Measurements from ENCODE around the gene SFMBT1. TPM values are rescaled to one million over a fixed set of nuclear protein-coding genes. Genes with fewer than 3 reads are reported as not detected.
A peak's percentile ranks its signal among the peaks of the same experiment; 100 is the strongest.

The SFMBT1 gene, protein sequence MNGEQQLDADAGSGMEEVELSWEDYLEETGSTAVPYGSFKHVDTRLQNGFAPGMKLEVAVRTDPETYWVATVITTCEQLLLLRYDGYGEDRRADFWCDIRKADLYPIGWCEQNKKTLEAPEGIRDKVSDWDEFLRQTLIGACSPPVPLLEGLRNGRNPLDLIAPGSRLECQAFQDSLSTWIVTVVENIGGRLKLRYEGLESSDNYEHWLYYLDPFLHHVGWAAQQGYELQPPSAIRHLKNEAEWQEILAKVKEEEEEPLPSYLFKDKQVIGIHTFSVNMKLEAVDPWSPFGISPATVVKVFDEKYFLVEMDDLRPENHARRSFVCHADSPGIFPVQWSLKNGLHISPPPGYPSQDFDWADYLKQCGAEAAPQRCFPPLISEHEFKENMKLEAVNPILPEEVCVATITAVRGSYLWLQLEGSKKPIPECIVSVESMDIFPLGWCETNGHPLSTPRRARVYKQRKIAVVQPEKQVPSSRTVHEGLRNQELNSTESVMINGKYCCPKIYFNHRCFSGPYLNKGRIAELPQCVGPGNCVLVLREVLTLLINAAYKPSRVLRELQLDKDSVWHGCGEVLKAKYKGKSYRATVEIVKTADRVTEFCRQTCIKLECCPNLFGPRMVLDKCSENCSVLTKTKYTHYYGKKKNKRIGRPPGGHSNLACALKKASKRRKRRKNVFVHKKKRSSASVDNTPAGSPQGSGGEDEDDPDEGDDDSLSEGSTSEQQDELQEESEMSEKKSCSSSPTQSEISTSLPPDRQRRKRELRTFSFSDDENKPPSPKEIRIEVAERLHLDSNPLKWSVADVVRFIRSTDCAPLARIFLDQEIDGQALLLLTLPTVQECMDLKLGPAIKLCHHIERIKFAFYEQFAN
- polyA plus RNA-seq (2012; rRNA removed): 0.62 and 0.72 TPM in 2 replicates
- polyA plus RNA-seq (2012; cell fraction: cytosol; rRNA removed): 0.93 and 1.4 TPM in 2 replicates
- polyA plus RNA-seq (2012; cell fraction: nucleus; rRNA removed): 1.00 and 1.3 TPM in 2 replicates

DNA sequence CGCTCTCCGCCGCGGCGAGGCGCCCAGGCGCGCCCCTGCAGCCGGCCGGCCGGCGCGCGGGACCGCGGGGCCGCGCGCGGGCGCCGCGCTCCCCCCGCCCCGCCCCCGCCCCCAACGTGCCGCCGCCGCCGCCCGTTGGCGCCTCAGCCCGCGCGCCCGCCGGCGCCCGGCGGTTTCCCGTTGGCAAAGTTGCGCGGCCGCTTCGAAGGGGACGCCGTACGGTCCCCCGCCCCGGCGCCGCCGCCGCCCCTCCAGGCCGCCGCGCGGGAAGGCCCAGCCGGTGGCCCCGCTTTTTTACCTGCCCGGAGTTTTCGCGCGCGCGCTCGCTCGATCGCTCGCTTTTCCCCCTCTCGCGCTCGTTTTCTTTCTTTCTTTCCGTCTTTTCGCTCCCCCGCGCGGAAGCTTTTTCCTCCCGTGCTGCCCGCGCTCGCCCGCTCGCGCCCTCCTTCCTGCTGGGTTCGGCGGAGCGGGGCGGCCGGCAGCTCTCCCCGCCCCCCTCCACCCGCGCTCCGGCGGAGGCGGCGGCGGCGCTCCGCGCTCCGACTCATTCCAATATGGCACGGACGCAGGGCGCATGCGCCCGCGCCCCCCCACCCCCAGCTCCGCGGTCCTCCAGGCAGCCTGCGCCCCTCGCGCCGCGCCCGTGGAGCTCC, at the start of gene SFMBT1:
Gene SFMBT1, minus strand, starts transcription at position 556 of the 653 bp plus-strand sequence. CDS start 76,945 bp downstream, outside the sequence.
- no peaks in the 10 kb centered on the region for H4K20me1 ChIP-seq (ENCODE audit: insufficient read depth)
- no peaks in the 10 kb centered on the region; the same call in 1 of the 2 replicates for H3K27me3 ChIP-seq (ENCODE audit: insufficient read depth)
- H3K36me3 ChIP-seq (replicated peaks in 1 of 2; ENCODE audit: control insufficient read depth in 1 of 2, insufficient read depth in 2 of 2, low read length in 1 of 2): no peaks in the 10 kb centered on the region
- 2% methylated on average over 36 of the region's 117 CpGs for WGBS (ENCODE audit: low lambda C conversion rate)
- H3K9me3 ChIP-seq: no peaks in the 10 kb centered on the region
- H3K9me2 ChIP-seq: no peaks in the 10 kb centered on the region
- peak within 1 kb of the TSS; percentile 75 to 79 for H3K4me3 ChIP-seq (ENCODE audit: low read depth in 2 of 2, low read length in 1 of 2)
- ChIA-PET CTCF (interaction anchor here (0.6 to 2.5 kb wide), 13 partner anchors 10 to 152 kb away, joined by 3 to 11 read pairs (median 3); no protein-coding TSS in a partner anchor), POLR2A (interaction anchor here (1.1 kb wide), 2 partner anchors 18 to 38 kb away, joined by 4 read pairs; no protein-coding TSS in a partner anchor)
- peak within 1 kb of the TSS; percentile 84 for H3K4me2 ChIP-seq
- H3K79me2 ChIP-seq (ENCODE audit: insufficient read depth): no peaks in the 10 kb centered on the region; the same call in 1 of the 2 replicates
- peak within 1 kb of the TSS in 1 of 2 experiments; percentile 70; a peak in 2 of 4 replicates for H3K27ac ChIP-seq (ENCODE audit: low read depth in 2 of 2, low read length in 1 of 2)
- peak; percentile 96 for DNase-seq
- H3K4me1 ChIP-seq (ENCODE audit: control insufficient read depth in 1 of 2, insufficient read depth in 2 of 2, low read depth in 1 of 2, low read length in 1 of 2): peaks cover 0 to 6% of the 10 kb centered on the region in 2 experiments; a peak in 2 of 4 replicates
- peak within 1 kb of the TSS; percentile 84 for H2AFZ ChIP-seq (ENCODE audit: low read depth)
- peaks cover 11% of the 10 kb centered on the region for H3F3A ChIP-seq (replicated peaks; ENCODE audit: insufficient read depth)
- TF ChIP-seq, protein P1, sequence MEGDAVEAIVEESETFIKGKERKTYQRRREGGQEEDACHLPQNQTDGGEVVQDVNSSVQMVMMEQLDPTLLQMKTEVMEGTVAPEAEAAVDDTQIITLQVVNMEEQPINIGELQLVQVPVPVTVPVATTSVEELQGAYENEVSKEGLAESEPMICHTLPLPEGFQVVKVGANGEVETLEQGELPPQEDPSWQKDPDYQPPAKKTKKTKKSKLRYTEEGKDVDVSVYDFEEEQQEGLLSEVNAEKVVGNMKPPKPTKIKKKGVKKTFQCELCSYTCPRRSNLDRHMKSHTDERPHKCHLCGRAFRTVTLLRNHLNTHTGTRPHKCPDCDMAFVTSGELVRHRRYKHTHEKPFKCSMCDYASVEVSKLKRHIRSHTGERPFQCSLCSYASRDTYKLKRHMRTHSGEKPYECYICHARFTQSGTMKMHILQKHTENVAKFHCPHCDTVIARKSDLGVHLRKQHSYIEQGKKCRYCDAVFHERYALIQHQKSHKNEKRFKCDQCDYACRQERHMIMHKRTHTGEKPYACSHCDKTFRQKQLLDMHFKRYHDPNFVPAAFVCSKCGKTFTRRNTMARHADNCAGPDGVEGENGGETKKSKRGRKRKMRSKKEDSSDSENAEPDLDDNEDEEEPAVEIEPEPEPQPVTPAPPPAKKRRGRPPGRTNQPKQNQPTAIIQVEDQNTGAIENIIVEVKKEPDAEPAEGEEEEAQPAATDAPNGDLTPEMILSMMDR (IDR thresholded peaks at IDR 0.05): no peak
- TF ChIP-seq CHD2 (IDR thresholded peaks at IDR 0.05; ENCODE audit: low read length, partially characterized antibody): peak; percentile 48
- peak; percentile 76 for TF ChIP-seq NRF1 (IDR thresholded peaks at IDR 0.05; ENCODE audit: low read depth, low read length)
- H3K9ac ChIP-seq: peak within 1 kb of the TSS; percentile 65; the same call in 1 of the 2 replicates

- DNase-seq: no peak
- no peak for TF ChIP-seq REST (IDR thresholded peaks at IDR 0.05; ENCODE audit: low read depth, low read length)
- no peak for TF ChIP-seq EP300 (IDR thresholded peaks at IDR 0.05; ENCODE audit: borderline replicate concordance in 1 of 2, low read depth in 1 of 2, low read length in 1 of 2)
- TF ChIP-seq USF2 (IDR thresholded peaks at IDR 0.05; ENCODE audit: borderline replicate concordance, low read depth, low read length): no peak
- H3K36me3 ChIP-seq (replicated peaks in 1 of 2; ENCODE audit: control insufficient read depth in 1 of 2, insufficient read depth in 2 of 2, low read length in 1 of 2): peaks cover 7 to 37% of the 10 kb centered on the region in 2 experiments
- no peaks in the 10 kb centered on the region for H3K27me3 ChIP-seq (ENCODE audit: insufficient read depth)
- no peaks in the 10 kb centered on the region for H3F3A ChIP-seq (replicated peaks; ENCODE audit: insufficient read depth)
- 93% methylated on average over 2 of the region's 2 CpGs for WGBS (ENCODE audit: low lambda C conversion rate)
- ChIA-PET CTCF (no interaction called here), POLR2A (no interaction called here)
- no peaks in the 10 kb centered on the region for H3K9me2 ChIP-seq
- H4K20me1 ChIP-seq (ENCODE audit: insufficient read depth): no peaks in the 10 kb centered on the region
- no peak overlapping the region for H3K4me3 ChIP-seq (ENCODE audit: low read depth in 2 of 2, low read length in 1 of 2)
- no peak overlapping the region for H3K9ac ChIP-seq
- H2AFZ ChIP-seq (ENCODE audit: low read depth): no peak overlapping the region
- no peak overlapping the region for H3K4me2 ChIP-seq
- H3K27ac ChIP-seq (ENCODE audit: low read depth in 2 of 2, low read length in 1 of 2): no peak overlapping the region
- H3K4me1 ChIP-seq (ENCODE audit: control insufficient read depth in 1 of 2, insufficient read depth in 2 of 2, low read depth in 1 of 2, low read length in 1 of 2): no peaks in the 10 kb centered on the region; a peak in 1 of 4 replicates
- no peaks in the 10 kb centered on the region for H3K79me2 ChIP-seq (ENCODE audit: insufficient read depth)
- H3K9me3 ChIP-seq: no peaks in the 10 kb centered on the region
Measured at GRCh38 chr3:53092942-53093341, 47.1 kb upstream of the SFMBT1 start.
